ENCODE data around the gene ARV1.

- TF ChIP-seq BHLHE40 (IDR thresholded peaks at IDR 0.05; ENCODE audit: borderline replicate concordance) (no peak), FOXM1 (IDR thresholded peaks at IDR 0.05; ENCODE audit: borderline replicate concordance) (no peak), FOXA1 (IDR thresholded peaks at IDR 0.05) (no peak), L3MBTL2 (conservative IDR thresholded peaks at IDR 0.05) (no peak), FOXK2 (IDR thresholded peaks at IDR 0.05) (no peak), CTBP1 (IDR thresholded peaks at IDR 0.05; ENCODE audit: borderline replicate concordance) (no peak), NFRKB (IDR thresholded peaks at IDR 0.05) (no peak), ZNF384 (IDR thresholded peaks at IDR 0.05) (no peak), ELF4 (IDR thresholded peaks at IDR 0.05) (no peak), TARDBP (IDR thresholded peaks at IDR 0.05) (no peak), ARNT (IDR thresholded peaks at IDR 0.05) (no peak), SP1 (IDR thresholded peaks at IDR 0.05) (no peak)
These were observed 8.1 kb downstream of the ARV1 start for GRCh38 chr1:230986976-230987375.

Measured in HEK293T (cell line).